Measurements from ENCODE around the gene LDLRAD4.

GRCh38 chr18:13465124-13465446 is 246.5 kb downstream of the LDLRAD4 start:
- TF ChIP-seq POLR2A (IDR thresholded peaks at IDR 0.05) (no peak), POLR2AphosphoS5 (IDR thresholded peaks at IDR 0.05) (no peak)
- TF ChIP-seq, protein P1, sequence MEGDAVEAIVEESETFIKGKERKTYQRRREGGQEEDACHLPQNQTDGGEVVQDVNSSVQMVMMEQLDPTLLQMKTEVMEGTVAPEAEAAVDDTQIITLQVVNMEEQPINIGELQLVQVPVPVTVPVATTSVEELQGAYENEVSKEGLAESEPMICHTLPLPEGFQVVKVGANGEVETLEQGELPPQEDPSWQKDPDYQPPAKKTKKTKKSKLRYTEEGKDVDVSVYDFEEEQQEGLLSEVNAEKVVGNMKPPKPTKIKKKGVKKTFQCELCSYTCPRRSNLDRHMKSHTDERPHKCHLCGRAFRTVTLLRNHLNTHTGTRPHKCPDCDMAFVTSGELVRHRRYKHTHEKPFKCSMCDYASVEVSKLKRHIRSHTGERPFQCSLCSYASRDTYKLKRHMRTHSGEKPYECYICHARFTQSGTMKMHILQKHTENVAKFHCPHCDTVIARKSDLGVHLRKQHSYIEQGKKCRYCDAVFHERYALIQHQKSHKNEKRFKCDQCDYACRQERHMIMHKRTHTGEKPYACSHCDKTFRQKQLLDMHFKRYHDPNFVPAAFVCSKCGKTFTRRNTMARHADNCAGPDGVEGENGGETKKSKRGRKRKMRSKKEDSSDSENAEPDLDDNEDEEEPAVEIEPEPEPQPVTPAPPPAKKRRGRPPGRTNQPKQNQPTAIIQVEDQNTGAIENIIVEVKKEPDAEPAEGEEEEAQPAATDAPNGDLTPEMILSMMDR (IDR thresholded peaks at IDR 0.05), result no peak

Measured in upper lobe of left lung (tissue), 4 donors.